Renal pelvis (tissue), 4 donors: ENCODE results near the gene NUB1. TPM values are rescaled to one million over a fixed set of nuclear protein-coding genes. Genes with fewer than 3 reads are reported as not detected.

Experiments used
- DNase-seq: peaks from one replicate; pipeline ENCODE4 v3.0.0-alpha.2; 2013
- polyA plus RNA-seq, 3 donors: library from polyadenylated mRNA; unstranded; fragments of 120-200 nt; gene quantifications; one replicate each; pipeline ENCODE4 v1.2.1, GENCODE V29; 2013; ENCODE audit not compliant: insufficient read length in 3 of 3

The NUB1 gene
- polyA plus RNA-seq, 3 donors: 75.7 to 82.8 (median 76.3) TPM

- no peak for DNase-seq
These were observed 45.8 kb downstream of the NUB1 start for GRCh38 chr7:151387161-151388006.

GRCh38 chr7:151388007-151388297, 46.3 kb downstream of the NUB1 start:
- no peak for DNase-seq

- DNase-seq: no peak
These were observed 46.8 kb downstream of the NUB1 start for GRCh38 chr7:151388430-151388829.

GRCh38 chr7:151389096-151389767, 47.6 kb downstream of the NUB1 start:
- DNase-seq: no peak

GRCh38 chr7:151389768-151390597, 48.4 kb downstream of the NUB1 start:
- DNase-seq: no peak

- DNase-seq: no peak
These were observed 49.2 kb downstream of the NUB1 start for GRCh38 chr7:151390598-151391357.

- no peak for DNase-seq
These were observed 49.7 kb downstream of the NUB1 start for GRCh38 chr7:151391358-151391730.

GRCh38 chr7:151392002-151392401, 50.4 kb downstream of the NUB1 start:
- no peak for DNase-seq

- DNase-seq: no peak
These were observed 50.8 kb downstream of the NUB1 start for GRCh38 chr7:151392426-151392825.

GRCh38 chr7:151393031-151393977, 51.7 kb downstream of the NUB1 start:
- no peak for DNase-seq

GRCh38 chr7:151394076-151395035, 52.7 kb downstream of the NUB1 start:
- DNase-seq: no peak

GRCh38 chr7:151395036-151395367, 53.4 kb downstream of the NUB1 start:
- no peak for DNase-seq

GRCh38 chr7:151396328-151396970, 54.8 kb downstream of the NUB1 start:
- no peak for DNase-seq

GRCh38 chr7:151397026-151397425, 55.4 kb downstream of the NUB1 start:
- no peak for DNase-seq

- DNase-seq: no peak
These were observed 57.1 kb downstream of the NUB1 start for GRCh38 chr7:151398446-151399304.

- no peak for DNase-seq
These were observed 57.6 kb downstream of the NUB1 start for GRCh38 chr7:151399305-151399601.

- no peak for DNase-seq
These were observed 58.3 kb downstream of the NUB1 start for GRCh38 chr7:151399906-151400305.

- no peak for DNase-seq
These were observed 59.2 kb downstream of the NUB1 start for GRCh38 chr7:151400626-151401315.
